Measurements from ENCODE around the gene ZBTB7C. TPM values are rescaled to one million over a fixed set of nuclear protein-coding genes. Genes with fewer than 3 reads are reported as not detected.

The ZBTB7C gene
- total and polyA plus RNA-seq, 2 of the 8 experiments (the other 6 are each of a cell fraction or from before 2014, with no cell fraction given) = 0.15 to 0.45 TPM

- H3K27ac ChIP-seq (ENCODE audit: low read depth, low read length) = no peak overlapping the region
- no peak overlapping the region for H3K9ac ChIP-seq (replicated peaks in 1 of 4; ENCODE audit: extremely low read depth in 1 of 4, low read depth in 3 of 4, low read length in 3 of 4)
- no peak for TF ChIP-seq TEAD4 (IDR thresholded peaks at IDR 0.05; ENCODE audit: low read depth, low read length)
- TF ChIP-seq JUND (IDR thresholded peaks at IDR 0.05; ENCODE audit: low read length) = no peak
- TF ChIP-seq BRCA1 (IDR thresholded peaks at IDR 0.05; ENCODE audit: low read depth, low read length) = no peak
- 92% methylated on average over 1 of the region's 1 CpG; no CpG with 5 or more reads in 1 of the 2 experiments for WGBS, 2 experiments (ENCODE audit: extremely low coverage in 1 of 2, insufficient coverage in 1 of 2, insufficient read length in 1 of 2, insufficient replicate concordance in 2 of 2, low coverage in 1 of 2, low lambda C conversion rate in 2 of 2, missing lambda C conversion rate in 1 of 2)
- H3K23ac ChIP-seq (ENCODE audit: insufficient read length) = no peak overlapping the region
- H2AFZ ChIP-seq (ENCODE audit: low read length) = no peak overlapping the region
- H2BK20ac ChIP-seq (ENCODE audit: low read length) = no peak overlapping the region
- H3K4me1 ChIP-seq (replicated peaks in 1 of 4; ENCODE audit: control insufficient read depth in 3 of 4, insufficient read depth in 4 of 4, low read length in 3 of 4) = no peaks in the 10 kb centered on the region
- no peak overlapping the region for H4K8ac ChIP-seq (ENCODE audit: extremely low read depth, insufficient read depth, low read length)
- H3K9me3 ChIP-seq (ENCODE audit: insufficient read depth in 2 of 2, low read depth in 1 of 2, low read length in 1 of 2) = no peaks in the 10 kb centered on the region
- no peak overlapping the region for H4K5ac ChIP-seq (ENCODE audit: insufficient read length, low read depth, low read length)
- H3K36me3 ChIP-seq (ENCODE audit: control insufficient read depth in 2 of 4, insufficient read depth in 4 of 4, low read length in 3 of 4) = no peaks in the 10 kb centered on the region
- no peak overlapping the region for H3K18ac ChIP-seq (ENCODE audit: extremely low read depth, low read length)
- H2BK5ac ChIP-seq (ENCODE audit: low read depth, low read length) = no peak overlapping the region; the same call in 1 of the 2 replicates
- no peak overlapping the region for H2BK120ac ChIP-seq (replicated peaks; ENCODE audit: low read depth, low read length)
- ChIA-PET POLR2A (ENCODE audit: partially characterized antibody) (no interaction called here), CTCF (ENCODE audit: partially characterized antibody) (interaction anchor here (0.7 to 1.9 kb wide), 6 partner anchors 11 to 122 kb away, joined by 3 to 8 read pairs (median 3); no protein-coding TSS in a partner anchor)
- H3K79me2 ChIP-seq (ENCODE audit: control insufficient read depth in 1 of 2, insufficient read depth in 2 of 2, low read length in 2 of 2) = no peaks in the 10 kb centered on the region
- no peak overlapping the region for H3K4me2 ChIP-seq (ENCODE audit: insufficient read depth in 1 of 2, low read depth in 2 of 2, low read length in 2 of 2)
- no peak overlapping the region for H3K4me3 ChIP-seq (ENCODE audit: extremely low read depth in 1 of 4, insufficient read depth in 2 of 4, low read depth in 3 of 4, low read length in 4 of 4)
- no peak overlapping the region for H3K4ac ChIP-seq (replicated peaks; ENCODE audit: insufficient read length, low read depth, low read length)
- FAIRE-seq (no peak), DNase-seq (ENCODE audit: low read depth in 1 of 2, low spot score in 2 of 2) (no peak)
- no peak overlapping the region for H4K91ac ChIP-seq (replicated peaks; ENCODE audit: insufficient read length, low read length)
- H3K56ac ChIP-seq (replicated peaks; ENCODE audit: insufficient read length, low read depth, low read length) = no peak overlapping the region
- no peaks in the 10 kb centered on the region for H3K79me1 ChIP-seq (ENCODE audit: low read depth, low read length)
- H3K27me3 ChIP-seq (replicated peaks in 1 of 4; ENCODE audit: control insufficient read depth in 3 of 4, extremely low read depth in 1 of 4, insufficient read depth in 3 of 4, low read length in 3 of 4) = no peaks in the 10 kb centered on the region
- H4K20me1 ChIP-seq (replicated peaks in 1 of 2; ENCODE audit: control insufficient read depth in 1 of 2, insufficient read depth in 2 of 2, low read length in 2 of 2) = no peaks in the 10 kb centered on the region
- no peak overlapping the region for H3K14ac ChIP-seq (ENCODE audit: insufficient read length)
- no peak overlapping the region for H2BK15ac ChIP-seq (ENCODE audit: low read length)
- H2AK5ac ChIP-seq (ENCODE audit: low read depth, low read length) = no peak overlapping the region
- H2BK12ac ChIP-seq (ENCODE audit: low read depth, low read length) = no peak overlapping the region
- no peaks in the 10 kb centered on the region for H3K23me2 ChIP-seq (ENCODE audit: low read depth, low read length)
Measured at GRCh38 chr18:48325115-48325665, 84.0 kb downstream of the ZBTB7C start.
